DND-41 (cell line): ENCODE results near the gene STXBP5.

Experiments used
- ATAC-seq: fragments of 200-7000 bp; cut with Tn5 transposase; 3 replicates; pipeline ENCODE4 v1.9.1; 2021; ENCODE audit warnings: low read depth; ENCODE audit not compliant: insufficient read depth
- DNase-seq: peaks from one replicate; pipeline ENCODE4 v3.0.0-alpha.2; 2020
- H2AFZ ChIP-seq: 2 replicates; pipeline ENCODE4 v1.6.0; 2012; ENCODE audit warnings: low read depth, low read length
- H3K27ac ChIP-seq: 2 replicates; pipeline ENCODE4 v1.5.1; 2012; ENCODE audit warnings: low read length, inconsistent platforms
- H3K27me3 ChIP-seq: fragments of 200-600 bp; sonication (generic); 2 replicates; pipeline ENCODE4 v1.6.0; 2012; ENCODE audit warnings: low read length, mild to moderate bottlenecking, inconsistent platforms; ENCODE audit not compliant: insufficient read depth, poor library complexity
- H3K36me3 ChIP-seq: 2 replicates; pipeline ENCODE4 v1.5.1; 2012; ENCODE audit warnings: low read length, inconsistent platforms; ENCODE audit not compliant: insufficient read depth
- H3K4me1 ChIP-seq: 2 replicates; pipeline ENCODE4 v1.5.1; 2012; ENCODE audit warnings: mild to moderate bottlenecking, low read length; ENCODE audit not compliant: insufficient read depth
- H3K4me2 ChIP-seq: 2 replicates; pipeline ENCODE4 v1.6.0; 2012; ENCODE audit warnings: mild to moderate bottlenecking, moderate library complexity, low read length, inconsistent platforms; ENCODE audit not compliant: insufficient read depth
- H3K4me3 ChIP-seq, 2 experiments: fragments of 200-600 bp in 1 of 2; shearing (Covaris generic) in 1 of 2; 2 replicates each; pipeline ENCODE4 v1.5.1; 2012 to 2016; ENCODE audit warnings: inconsistent platforms in 2 of 2, low read length in 2 of 2, mild to moderate bottlenecking in 2 of 2, low read depth in 1 of 2, moderate library complexity in 1 of 2
- H3K79me2 ChIP-seq: 2 replicates; pipeline ENCODE4 v1.6.0; 2012; ENCODE audit warnings: low read length, inconsistent platforms; ENCODE audit not compliant: insufficient read depth
- H3K9ac ChIP-seq: 2 replicates; pipeline ENCODE4 v1.6.0; 2012; ENCODE audit warnings: low read depth, mild to moderate bottlenecking, inconsistent platforms, low read length, moderate library complexity
- H3K9me3 ChIP-seq: 2 replicates; pipeline ENCODE4 v1.5.1; 2012; ENCODE audit warnings: low read length, moderate library complexity, mild to moderate bottlenecking, inconsistent platforms; ENCODE audit not compliant: insufficient read depth, severe bottlenecking
- H4K20me1 ChIP-seq: 2 replicates; pipeline ENCODE4 v1.6.0; 2012; ENCODE audit warnings: low read length; ENCODE audit not compliant: insufficient read depth
- EZH2 ChIP-seq: IDR thresholded peaks from 3 replicates; pipeline ENCODE4 v1.6.1; 2012; ENCODE audit warnings: borderline replicate concordance, low read depth, mild to moderate bottlenecking, moderate library complexity, low read length, inconsistent platforms; ENCODE audit not compliant: severe bottlenecking
- TF ChIP-seq, protein P1 (sequence below): IDR thresholded peaks from 2 replicates; pipeline ENCODE4 v1.5.1; 2012; ENCODE audit warnings: borderline replicate concordance, low read length, moderate library complexity, mild to moderate bottlenecking; ENCODE audit not compliant: poor library complexity, severe bottlenecking; ENCODE audit errors: extremely low read depth

STXBP5 gene

DNA sequence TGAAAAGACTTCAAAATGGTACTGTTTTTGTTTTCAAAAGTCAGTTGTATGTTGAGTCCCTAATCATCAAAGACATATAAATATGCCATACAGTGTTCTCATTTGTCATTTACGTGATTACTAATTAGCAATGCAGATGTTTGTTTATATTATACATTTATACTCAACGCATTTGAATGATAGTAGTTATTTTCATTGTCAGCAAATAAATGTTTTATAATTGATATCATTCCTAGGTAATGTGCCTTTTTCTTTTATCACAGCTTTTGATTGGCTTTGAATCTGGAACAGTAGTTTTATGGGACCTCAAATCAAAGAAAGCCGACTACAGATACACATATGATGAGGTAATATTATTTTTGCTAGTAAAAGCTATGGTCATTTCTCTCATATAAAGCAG, 62.6 kb downstream of the STXBP5 start:
- TF ChIP-seq, protein P1, sequence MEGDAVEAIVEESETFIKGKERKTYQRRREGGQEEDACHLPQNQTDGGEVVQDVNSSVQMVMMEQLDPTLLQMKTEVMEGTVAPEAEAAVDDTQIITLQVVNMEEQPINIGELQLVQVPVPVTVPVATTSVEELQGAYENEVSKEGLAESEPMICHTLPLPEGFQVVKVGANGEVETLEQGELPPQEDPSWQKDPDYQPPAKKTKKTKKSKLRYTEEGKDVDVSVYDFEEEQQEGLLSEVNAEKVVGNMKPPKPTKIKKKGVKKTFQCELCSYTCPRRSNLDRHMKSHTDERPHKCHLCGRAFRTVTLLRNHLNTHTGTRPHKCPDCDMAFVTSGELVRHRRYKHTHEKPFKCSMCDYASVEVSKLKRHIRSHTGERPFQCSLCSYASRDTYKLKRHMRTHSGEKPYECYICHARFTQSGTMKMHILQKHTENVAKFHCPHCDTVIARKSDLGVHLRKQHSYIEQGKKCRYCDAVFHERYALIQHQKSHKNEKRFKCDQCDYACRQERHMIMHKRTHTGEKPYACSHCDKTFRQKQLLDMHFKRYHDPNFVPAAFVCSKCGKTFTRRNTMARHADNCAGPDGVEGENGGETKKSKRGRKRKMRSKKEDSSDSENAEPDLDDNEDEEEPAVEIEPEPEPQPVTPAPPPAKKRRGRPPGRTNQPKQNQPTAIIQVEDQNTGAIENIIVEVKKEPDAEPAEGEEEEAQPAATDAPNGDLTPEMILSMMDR: no peak
- DNase-seq: no peak

GRCh38 chr6:147267658-147268057, 63.4 kb downstream of the STXBP5 start:
- H3K27ac ChIP-seq: no peak overlapping the region
- no peaks in the 10 kb centered on the region for H3K9me3 ChIP-seq
- H3K4me3 ChIP-seq: no peak overlapping the region
- H3K9ac ChIP-seq: no peak overlapping the region
- no peaks in the 10 kb centered on the region for H4K20me1 ChIP-seq
- TF ChIP-seq, protein P1: no peak
- TF ChIP-seq EZH2: no peak
- no peaks in the 10 kb centered on the region for H3K79me2 ChIP-seq
- no peak for ATAC-seq
- no peak overlapping the region for H2AFZ ChIP-seq
- no peaks in the 10 kb centered on the region for H3K36me3 ChIP-seq
- H3K4me1 ChIP-seq: no peaks in the 10 kb centered on the region
- no peaks in the 10 kb centered on the region for H3K27me3 ChIP-seq
- no peak overlapping the region for H3K4me2 ChIP-seq
- no peak for DNase-seq

More for the DNA sequence above, 62.6 kb downstream of the STXBP5 start:
- no peaks in the 10 kb centered on the region for H3K4me1 ChIP-seq
- no peak overlapping the region for H3K9ac ChIP-seq
- no peaks in the 10 kb centered on the region for H3K36me3 ChIP-seq
- no peaks in the 10 kb centered on the region for H3K9me3 ChIP-seq
- ATAC-seq: no peak
- H3K4me3 ChIP-seq: no peak overlapping the region
- no peaks in the 10 kb centered on the region for H3K27me3 ChIP-seq
- H3K79me2 ChIP-seq: no peaks in the 10 kb centered on the region
- H3K27ac ChIP-seq: no peak overlapping the region
- no peak overlapping the region for H3K4me2 ChIP-seq
- H2AFZ ChIP-seq: no peak overlapping the region
- no peaks in the 10 kb centered on the region for H4K20me1 ChIP-seq

- Histone ChIP-seq H3K9ac (no peak overlapping the region), H4K20me1 (no peaks in the 10 kb centered on the region), H3K79me2 (no peaks in the 10 kb centered on the region), H3K9me3 (no peaks in the 10 kb centered on the region), H3K36me3 (no peaks in the 10 kb centered on the region), H3K27ac (no peak overlapping the region), H3K4me3 (no peak overlapping the region), H3K27me3 (no peaks in the 10 kb centered on the region), H3K4me2 (no peak overlapping the region), H3K4me1 (no peaks in the 10 kb centered on the region), H2AFZ (no peak overlapping the region)
- ATAC-seq (no peak), DNase-seq (no peak)
- TF ChIP-seq EZH2: no peak
- TF ChIP-seq, protein P1: no peak
These were observed 64.0 kb downstream of the STXBP5 start for GRCh38 chr6:147268254-147268653.

DNA sequence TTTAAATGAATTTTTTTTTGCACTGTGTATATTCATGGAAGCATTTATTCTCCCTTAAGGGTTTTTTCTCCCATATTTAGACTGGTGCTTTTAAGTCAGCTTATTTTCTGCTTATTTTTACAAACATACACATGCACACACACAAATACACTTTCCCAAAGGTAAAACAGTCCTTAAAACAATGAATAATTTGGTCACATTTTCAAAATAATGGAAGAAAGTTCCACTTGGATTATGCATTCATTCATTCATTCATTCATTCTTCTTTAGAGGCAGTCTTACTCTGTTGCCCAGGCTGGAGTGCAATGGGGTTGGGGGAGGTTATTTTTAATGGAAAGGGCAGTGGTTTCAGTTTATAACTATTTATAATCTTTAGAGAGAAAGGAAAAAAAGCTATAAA, 69.8 kb downstream of the STXBP5 start:
- no peak for ATAC-seq
- H2AFZ ChIP-seq: no peak overlapping the region

More for the DNA sequence above, 69.8 kb downstream of the STXBP5 start:
- Histone ChIP-seq H3K27ac (no peak overlapping the region), H3K9me3 (no peaks in the 10 kb centered on the region), H3K4me3 (no peak overlapping the region), H3K4me1 (no peaks in the 10 kb centered on the region), H3K4me2 (no peak overlapping the region), H3K36me3 (no peaks in the 10 kb centered on the region; the same call in 1 of the 2 replicates), H3K9ac (no peak overlapping the region), H4K20me1 (no peaks in the 10 kb centered on the region), H3K79me2 (no peaks in the 10 kb centered on the region), H3K27me3 (no peaks in the 10 kb centered on the region)
- DNase-seq: no peak
- TF ChIP-seq EZH2: no peak
- TF ChIP-seq, protein P1: no peak
